Gastroesophageal sphincter (tissue), 4 donors: ENCODE data around the gene NPLOC4. TPM values are rescaled to one million over a fixed set of nuclear protein-coding genes. Genes with fewer than 3 reads are reported as not detected.

ENCODE experiments used
- ATAC-seq: fragments of 150-250 bp; one replicate; pipeline ENCODE4 v1.9.1; 2016; ENCODE audit warnings: mild to moderate bottlenecking, moderate library complexity
- H3K27ac ChIP-seq, 4 donors: fragments of 200-600 bp; sonication (generic) in 3 of 4; 1 replicate in 3 of 4; 2 replicates in 1 of 4; pipeline ENCODE4 v1.5.1; 2016 to 2019
- H3K27me3 ChIP-seq: fragments of 200-600 bp; sonication (generic); one replicate; pipeline ENCODE4 v1.5.1; 2019
- H3K36me3 ChIP-seq, 2 donors: fragments of 200-600 bp; sonication (generic); one replicate each; pipeline ENCODE4 v1.5.1; 2019; ENCODE audit warnings: control low read depth in 1 of 2
- H3K4me1 ChIP-seq, 3 donors: fragments of 200-600 bp; sonication (generic); 1 replicate in 2 of 3; 2 replicates in 1 of 3; pipeline ENCODE4 v1.5.1; 2016 to 2019; ENCODE audit warnings: control low read depth in 2 of 3
- H3K4me3 ChIP-seq, 2 donors: fragments of 200-600 bp; sonication (generic); one replicate each; pipeline ENCODE4 v1.5.1; 2019; ENCODE audit warnings: mild to moderate bottlenecking in 1 of 2, moderate library complexity in 1 of 2
- H3K9me3 ChIP-seq, 3 donors: fragments of 200-600 bp; sonication (generic); one replicate each; pipeline ENCODE4 v1.5.1; 2017 to 2019; ENCODE audit warnings: control low read depth in 2 of 3
- CTCF ChIP-seq, 4 experiments: fragments of 200-600 bp in 2 of 4; fragments of 450-650 bp in 2 of 4; sonication (generic) in 1 of 4; IDR thresholded peaks; one replicate each; pipeline ENCODE4 v1.5.1; 2017 to 2019; ENCODE audit warnings: antibody characterized with exemption in 4 of 4, mild to moderate bottlenecking in 2 of 4, moderate library complexity in 2 of 4
- EP300 ChIP-seq: sonication (generic); formaldehyde crosslinking; IDR thresholded peaks from one replicate; pipeline ENCODE4 v1.6.1; 2017; ENCODE audit warnings: antibody characterized with exemption, mild to moderate bottlenecking
- POLR2A ChIP-seq, 2 donors: fragments of 450-650 bp; IDR thresholded peaks; one replicate each; pipeline ENCODE4 v1.6.1; 2017; ENCODE audit warnings: antibody characterized with exemption in 2 of 2, mild to moderate bottlenecking in 2 of 2, moderate library complexity in 1 of 2
- POLR2AphosphoS5 ChIP-seq: sonication (generic); formaldehyde crosslinking; IDR thresholded peaks from one replicate; pipeline ENCODE4 v1.6.1; 2017; ENCODE audit warnings: antibody characterized with exemption
- WGBS, 2 donors: methylation state at CpG; one replicate each; pipeline ENCODE4 v1.1.5; 2018; ENCODE audit warnings: low coverage in 1 of 2; 5-methylcytosine and 5-hydroxymethylcytosine counted together
- total RNA-seq, 4 donors: library from RNA; depleted of rRNA; stranded (reverse); fragments of >200 nt; gene quantifications; one replicate each; pipeline ENCODE4 v1.1.0, GENCODE V29; 2016

NPLOC4 gene
- total RNA-seq, 4 donors from 2014 or later, result 49.5 to 83.8 (median 58.0) TPM

GRCh38 chr17:81543756-81544155, 93.2 kb downstream of the NPLOC4 start:
- WGBS, 2 donors, result 98 to 100% methylated on average over 1 to 7 of the region's 15 CpGs
- ATAC-seq, result no peak
- Histone ChIP-seq H3K4me1 (no peaks in the 10 kb centered on the region), H3K4me3 (no peak overlapping the region), H3K27me3 (no peaks in the 10 kb centered on the region), H3K27ac (no peak overlapping the region), H3K9me3 (no peaks in the 10 kb centered on the region), H3K36me3 (peaks cover 0 to 97% of the 10 kb centered on the region in 2 donors)
- TF ChIP-seq EP300 (no peak), POLR2AphosphoS5 (no peak), POLR2A (IDR thresholded peaks at IDR 0.05) (no peak), CTCF (IDR thresholded peaks at IDR 0.05) (no peak)

- 89% methylated on average over 3 of the region's 14 CpGs; no CpG with 5 or more reads in 1 of the 2 donors for WGBS, 2 donors
- TF ChIP-seq EP300 (no peak), POLR2A (IDR thresholded peaks at IDR 0.05) (no peak), CTCF (IDR thresholded peaks at IDR 0.05) (no peak), POLR2AphosphoS5 (no peak)
- Histone ChIP-seq H3K36me3 (peaks cover 0 to 97% of the 10 kb centered on the region in 2 donors), H3K9me3 (no peaks in the 10 kb centered on the region), H3K27me3 (no peaks in the 10 kb centered on the region), H3K4me3 (no peak overlapping the region), H3K27ac (no peak overlapping the region), H3K4me1 (no peaks in the 10 kb centered on the region)
- no peak for ATAC-seq
Measured at GRCh38 chr17:81543339-81543675, 93.6 kb downstream of the NPLOC4 start.

GRCh38 chr17:81542431-81543338, 94.2 kb downstream of the NPLOC4 start:
- WGBS, 2 donors, result 100% methylated on average over 2 of the region's 15 CpGs; no CpG with 5 or more reads in 1 of the 2 donors
- Histone ChIP-seq H3K36me3 (peaks cover 0 to 97% of the 10 kb centered on the region in 2 donors), H3K4me3 (no peak overlapping the region), H3K9me3 (no peaks in the 10 kb centered on the region), H3K27me3 (peaks cover 6% of the 10 kb centered on the region), H3K4me1 (peaks cover 0 to 1% (median 0%) of the 10 kb centered on the region in 3 donors), H3K27ac (no peak overlapping the region)
- ATAC-seq, result no peak
- TF ChIP-seq CTCF (IDR thresholded peaks at IDR 0.05), result no peak

GRCh38 chr17:81541123-81541522, 95.8 kb downstream of the NPLOC4 start:
- peaks cover 0 to 81% of the 10 kb centered on the region in 2 donors for H3K36me3 ChIP-seq
- ATAC-seq, result no peak
- peaks cover 0 to 17% (median 8%) of the 10 kb centered on the region in 3 donors for H3K4me1 ChIP-seq
- H3K27ac ChIP-seq, result no peak overlapping the region
- H3K27me3 ChIP-seq, result peaks cover 21% of the 10 kb centered on the region
- no peak for TF ChIP-seq CTCF (IDR thresholded peaks at IDR 0.05)
- no peak for TF ChIP-seq EP300
- no peak for TF ChIP-seq POLR2AphosphoS5
- TF ChIP-seq POLR2A (IDR thresholded peaks at IDR 0.05), result no peak
- 100% methylated on average over 1 of the region's 17 CpGs; no CpG with 5 or more reads in 1 of the 2 donors for WGBS, 2 donors
- H3K4me3 ChIP-seq, result no peak overlapping the region
- H3K9me3 ChIP-seq, result no peaks in the 10 kb centered on the region

GRCh38 chr17:81540676-81541027, 96.3 kb downstream of the NPLOC4 start:
- 80% methylated on average over 1 of the region's 14 CpGs; no CpG with 5 or more reads in 1 of the 2 donors for WGBS, 2 donors
- no peak overlapping the region for H3K4me3 ChIP-seq
- peaks cover 0 to 18% (median 8%) of the 10 kb centered on the region in 3 donors for H3K4me1 ChIP-seq
- H3K9me3 ChIP-seq, result no peaks in the 10 kb centered on the region
- no peak for TF ChIP-seq POLR2A (IDR thresholded peaks at IDR 0.05)
- TF ChIP-seq EP300, result no peak
- TF ChIP-seq CTCF (IDR thresholded peaks at IDR 0.05), result no peak
- TF ChIP-seq POLR2AphosphoS5, result no peak
- H3K27ac ChIP-seq, result no peak overlapping the region
- peaks cover 26% of the 10 kb centered on the region for H3K27me3 ChIP-seq
- ATAC-seq, result no peak
- H3K36me3 ChIP-seq, result peaks cover 0 to 77% of the 10 kb centered on the region in 2 donors
